OCI-LY1 (cell line): ENCODE measurements around the gene ZCCHC7.
A peak's percentile ranks its signal among the peaks of the same experiment; 100 is the strongest.

Experiments used
- H2AFZ ChIP-seq: fragments of 200-600 bp; sonication (generic), shearing (Covaris generic); 2 replicates; pipeline ENCODE4 v1.6.0; 2014; ENCODE audit warnings: antibody characterized with exemption, mild to moderate bottlenecking, low read length
- H3F3A ChIP-seq: fragments of 200-600 bp; sonication (generic), shearing (Covaris generic); 2 replicates; pipeline ENCODE4 v1.6.0; 2014; ENCODE audit warnings: mild to moderate bottlenecking, antibody characterized with exemption, low read length, moderate library complexity; ENCODE audit not compliant: insufficient read depth
- H3K27ac ChIP-seq: fragments of 200-600 bp; sonication (generic); 2 replicates; pipeline ENCODE4 v1.5.1; 2014; ENCODE audit warnings: low read length, mixed run types, mild to moderate bottlenecking, low read depth; ENCODE audit not compliant: poor library complexity, severe bottlenecking
- H3K27me3 ChIP-seq: fragments of 200-600 bp; sonication (generic); 2 replicates; pipeline ENCODE4 v1.6.0; 2014; ENCODE audit warnings: antibody characterized with exemption, mild to moderate bottlenecking, low read length, moderate library complexity; ENCODE audit not compliant: insufficient read depth
- H3K36me3 ChIP-seq: fragments of 200-600 bp; sonication (generic); 2 replicates; pipeline ENCODE4 v1.6.1; 2014; ENCODE audit warnings: mild to moderate bottlenecking, antibody characterized with exemption, low read length, moderate library complexity, mixed read lengths; ENCODE audit not compliant: insufficient read depth
- H3K4me1 ChIP-seq: fragments of 200-600 bp; sonication (generic); 2 replicates; pipeline ENCODE4 v1.5.1; 2014; ENCODE audit warnings: mild to moderate bottlenecking, low read length, moderate library complexity; ENCODE audit not compliant: insufficient read depth, severe bottlenecking
- H3K4me2 ChIP-seq: fragments of 200-600 bp; sonication (generic), shearing (Covaris generic); 2 replicates; pipeline ENCODE4 v1.6.1; 2014; ENCODE audit warnings: low read length
- H3K4me3 ChIP-seq: fragments of 200-600 bp; sonication (generic); 2 replicates; pipeline ENCODE4 v1.5.1; 2014; ENCODE audit warnings: low read length, low read depth, mild to moderate bottlenecking, mixed read lengths; ENCODE audit not compliant: poor library complexity, severe bottlenecking
- H3K79me2 ChIP-seq: fragments of 200-600 bp; shearing (Covaris generic); 2 replicates; pipeline ENCODE4 v1.6.1; 2016; ENCODE audit warnings: mixed run types, low read length, mixed read lengths; ENCODE audit not compliant: insufficient read depth
- H3K9ac ChIP-seq: fragments of 200-600 bp; sonication (generic), shearing (Covaris generic); 2 replicates; pipeline ENCODE4 v1.6.1; 2014; ENCODE audit warnings: mild to moderate bottlenecking, low read length, mixed read lengths
- H3K9me2 ChIP-seq: fragments of 200-600 bp; sonication (generic), shearing (Covaris generic); 2 replicates; pipeline ENCODE4 v1.6.1; 2014; ENCODE audit warnings: low read depth, mild to moderate bottlenecking, low read length, mixed read lengths
- H3K9me3 ChIP-seq: fragments of 200-600 bp; shearing (Covaris generic); 2 replicates; pipeline ENCODE4 v1.6.1; 2014; ENCODE audit warnings: low read length, mixed read lengths
- H4K20me1 ChIP-seq: fragments of 200-600 bp; sonication (generic), shearing (Covaris generic); 2 replicates; pipeline ENCODE4 v1.6.0; 2016; ENCODE audit warnings: mild to moderate bottlenecking, low read length; ENCODE audit not compliant: insufficient read depth
- CTCF ChIP-seq: fragments of 200-600 bp; sonication (generic), shearing (Covaris generic); IDR thresholded peaks from 2 replicates; pipeline ENCODE4 v1.5.1; 2017; ENCODE audit warnings: mild to moderate bottlenecking, antibody characterized with exemption, low read length, moderate library complexity, mixed read lengths
- EZH2 ChIP-seq: fragments of 200-600 bp; sonication (generic), shearing (Covaris generic); IDR thresholded peaks from 2 replicates; pipeline ENCODE4 v1.8.0; 2017; ENCODE audit warnings: borderline replicate concordance, mixed run types, mild to moderate bottlenecking, antibody characterized with exemption, low read length, moderate library complexity, mixed read lengths

The ZCCHC7 gene

DNA sequence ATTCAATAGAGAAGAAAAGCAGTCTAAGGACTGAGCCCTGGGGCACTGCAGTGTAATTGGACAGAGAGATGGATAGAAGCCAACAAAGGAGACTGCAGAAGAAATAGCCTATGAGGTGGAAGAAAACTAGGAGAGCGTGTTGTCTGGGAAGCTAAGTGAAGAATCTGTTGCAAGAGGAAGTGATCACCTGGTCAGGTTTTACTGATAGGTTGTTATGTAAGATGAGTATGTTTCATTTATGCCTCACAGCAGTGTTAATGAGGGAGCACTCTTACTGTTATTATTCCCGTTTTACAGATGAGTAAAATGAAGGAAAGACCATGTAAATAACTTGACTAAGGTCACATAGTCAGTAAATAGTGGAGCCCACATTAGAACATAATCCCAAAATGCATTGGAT, 222.1 kb downstream of the ZCCHC7 start:
- H3K9me3 ChIP-seq = no peaks in the 10 kb centered on the region
- H3K27ac ChIP-seq = peak overlapping the region; percentile 100
- no peaks in the 10 kb centered on the region for H4K20me1 ChIP-seq
- no peak overlapping the region for H3K9ac ChIP-seq
- H3F3A ChIP-seq = no peaks in the 10 kb centered on the region
- peaks cover 58% of the 10 kb centered on the region for H3K4me1 ChIP-seq
- 0 out of 2 replicates have a peak, but pooled peaks cover 15% of the 10 kb centered on the region for H3K79me2 ChIP-seq
- H3K4me3 ChIP-seq = no peak overlapping the region
- no peaks in the 10 kb centered on the region for H3K27me3 ChIP-seq
- no peak overlapping the region; the same call in 1 of the 2 replicates for H3K4me2 ChIP-seq
- peaks cover 28% of the 10 kb centered on the region; the same call in 1 of the 2 replicates for H3K36me3 ChIP-seq
- no peak overlapping the region for H2AFZ ChIP-seq
- no peaks in the 10 kb centered on the region for H3K9me2 ChIP-seq
- no peak for TF ChIP-seq CTCF
- TF ChIP-seq EZH2 = no peak

DNA sequence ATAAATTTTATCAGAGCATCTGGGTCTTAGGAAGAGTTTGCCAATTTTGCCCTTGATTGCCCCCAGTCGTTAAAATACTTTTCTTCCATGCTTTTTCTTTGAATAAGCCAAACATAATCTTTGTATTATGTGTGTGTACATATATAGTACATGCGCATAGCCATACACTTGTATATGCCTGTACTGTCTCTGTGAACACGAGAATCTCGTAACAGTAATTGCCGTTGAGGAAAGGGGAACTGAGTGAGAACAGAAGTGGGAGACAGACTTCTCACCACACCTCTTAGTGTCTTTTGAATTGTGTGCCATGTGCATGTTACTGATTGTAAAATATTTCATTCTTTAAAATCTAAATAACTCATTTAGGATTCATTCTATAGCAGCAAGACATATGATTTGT, 222.5 kb downstream of the ZCCHC7 start:
- H3K9me3 ChIP-seq = no peaks in the 10 kb centered on the region
- peaks cover 31% of the 10 kb centered on the region; the same call in 1 of the 2 replicates for H3K36me3 ChIP-seq
- H3K4me3 ChIP-seq = no peak overlapping the region
- H3K4me1 ChIP-seq = peaks cover 54% of the 10 kb centered on the region
- H2AFZ ChIP-seq = no peak overlapping the region
- no peak overlapping the region for H3K4me2 ChIP-seq
- H3F3A ChIP-seq = no peaks in the 10 kb centered on the region
- no peaks in the 10 kb centered on the region for H3K9me2 ChIP-seq
- no peaks in the 10 kb centered on the region for H3K27me3 ChIP-seq
- TF ChIP-seq EZH2 (no peak), CTCF (no peak)
- H3K9ac ChIP-seq = no peak overlapping the region
- H3K79me2 ChIP-seq = 0 out of 2 replicates have a peak, but pooled peaks cover 12% of the 10 kb centered on the region
- peak overlapping the region; percentile 100 for H3K27ac ChIP-seq
- H4K20me1 ChIP-seq = no peaks in the 10 kb centered on the region

- TF ChIP-seq EZH2 (no peak), CTCF (no peak)
Measured at GRCh38 chr9:37343724-37344123, 223.3 kb downstream of the ZCCHC7 start.

More at GRCh38 chr9:37343724-37344123, 223.3 kb downstream of the ZCCHC7 start:
- no peaks in the 10 kb centered on the region for H3K27me3 ChIP-seq
- no peaks in the 10 kb centered on the region for H3K9me2 ChIP-seq
- H3K36me3 ChIP-seq = peaks cover 37% of the 10 kb centered on the region; the same call in 1 of the 2 replicates
- no peak overlapping the region for H3K4me3 ChIP-seq
- H3K4me2 ChIP-seq = no peak overlapping the region
- peaks cover 46% of the 10 kb centered on the region for H3K4me1 ChIP-seq
- no peak overlapping the region for H2AFZ ChIP-seq
- H3K27ac ChIP-seq = peak overlapping the region; percentile 100
- no peaks in the 10 kb centered on the region for H3F3A ChIP-seq
- 0 out of 2 replicates have a peak, but pooled peaks cover 7% of the 10 kb centered on the region for H3K79me2 ChIP-seq
- H3K9ac ChIP-seq = no peak overlapping the region
- no peaks in the 10 kb centered on the region for H3K9me3 ChIP-seq
- no peaks in the 10 kb centered on the region for H4K20me1 ChIP-seq
